HT1080 (cell line): Measurements from ENCODE around the gene ZER1. TPM values are rescaled to one million over a fixed set of nuclear protein-coding genes. Genes with fewer than 3 reads are reported as not detected.
"Not testable (repeated sequence)": the region's sequence is repeated elsewhere in the genome, so short reads cannot be mapped to it uniquely, and the experiment has no call there.

Experiments used
- DNase-seq: peaks from one replicate; pipeline ENCODE4 v3.0.0-alpha.2; 2015; ENCODE audit warnings: low read depth
- polyA plus RNA-seq, 2 experiments: library from polyadenylated mRNA; depleted of rRNA; stranded (reverse); fragments of >200 nt; gene quantifications; 2 replicates each; pipeline ENCODE4 v1.2.3, GENCODE V29; 2015
- total RNA-seq: library from RNA; depleted of rRNA; stranded (reverse); fragments of >200 nt; shearing (Covaris generic); gene quantifications from 2 replicates; pipeline ENCODE4 v1.2.3, GENCODE V29; 2014; rRNA removed

The ZER1 gene
- total RNA-seq: 6.6 and 12.3 TPM in 2 replicates
- 15.6 and 16.8 TPM in 2 replicates for polyA plus RNA-seq (2015; cell fraction: cytosol; rRNA removed)
- polyA plus RNA-seq (2015; cell fraction: nucleus; rRNA removed): 20.8 and 40.9 TPM in 2 replicates

DNA sequence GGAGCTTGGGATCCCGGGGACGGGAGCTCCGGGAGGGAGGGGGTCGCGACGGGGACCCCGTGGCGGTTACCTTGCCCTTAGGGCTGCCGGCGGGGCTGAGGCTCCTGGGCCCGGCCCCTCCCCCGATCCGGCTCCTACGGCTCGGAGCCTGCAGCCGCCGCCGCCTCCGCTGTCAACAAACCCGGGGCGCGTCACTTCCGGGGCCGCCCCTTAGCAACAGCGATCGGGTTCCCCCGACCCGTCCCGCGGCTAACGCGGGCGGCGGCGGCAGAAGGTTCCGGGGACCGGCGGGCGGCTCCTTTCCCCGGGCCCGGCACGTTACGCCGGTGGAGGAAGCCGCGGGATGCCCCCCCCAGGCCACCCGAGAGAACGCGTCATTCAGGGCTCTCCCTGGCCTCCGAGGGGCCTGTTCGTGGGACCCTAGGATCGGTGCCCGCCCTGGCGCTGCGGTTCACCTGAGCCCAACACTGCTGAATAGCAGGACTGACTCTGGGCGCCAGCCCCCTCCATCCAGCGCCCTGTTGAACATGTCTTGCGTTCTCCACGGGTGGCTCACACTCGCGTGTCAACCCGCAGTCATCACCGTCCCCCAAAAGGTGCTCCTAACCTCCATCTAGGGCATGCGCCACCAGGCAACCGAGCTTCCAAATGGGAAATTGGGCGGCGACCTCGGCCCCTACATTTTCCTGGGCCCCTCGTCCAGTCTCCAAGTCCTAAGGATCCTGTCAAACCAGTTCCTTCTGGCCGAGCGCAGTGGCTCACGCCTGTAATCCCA, at the start of gene ZER1:
ZER1 (minus strand) TSS at position 183 of the 775 bp plus-strand sequence. CDS start 16,362 bp downstream, outside the sequence.
- peak; percentile 83 for DNase-seq

DNA sequence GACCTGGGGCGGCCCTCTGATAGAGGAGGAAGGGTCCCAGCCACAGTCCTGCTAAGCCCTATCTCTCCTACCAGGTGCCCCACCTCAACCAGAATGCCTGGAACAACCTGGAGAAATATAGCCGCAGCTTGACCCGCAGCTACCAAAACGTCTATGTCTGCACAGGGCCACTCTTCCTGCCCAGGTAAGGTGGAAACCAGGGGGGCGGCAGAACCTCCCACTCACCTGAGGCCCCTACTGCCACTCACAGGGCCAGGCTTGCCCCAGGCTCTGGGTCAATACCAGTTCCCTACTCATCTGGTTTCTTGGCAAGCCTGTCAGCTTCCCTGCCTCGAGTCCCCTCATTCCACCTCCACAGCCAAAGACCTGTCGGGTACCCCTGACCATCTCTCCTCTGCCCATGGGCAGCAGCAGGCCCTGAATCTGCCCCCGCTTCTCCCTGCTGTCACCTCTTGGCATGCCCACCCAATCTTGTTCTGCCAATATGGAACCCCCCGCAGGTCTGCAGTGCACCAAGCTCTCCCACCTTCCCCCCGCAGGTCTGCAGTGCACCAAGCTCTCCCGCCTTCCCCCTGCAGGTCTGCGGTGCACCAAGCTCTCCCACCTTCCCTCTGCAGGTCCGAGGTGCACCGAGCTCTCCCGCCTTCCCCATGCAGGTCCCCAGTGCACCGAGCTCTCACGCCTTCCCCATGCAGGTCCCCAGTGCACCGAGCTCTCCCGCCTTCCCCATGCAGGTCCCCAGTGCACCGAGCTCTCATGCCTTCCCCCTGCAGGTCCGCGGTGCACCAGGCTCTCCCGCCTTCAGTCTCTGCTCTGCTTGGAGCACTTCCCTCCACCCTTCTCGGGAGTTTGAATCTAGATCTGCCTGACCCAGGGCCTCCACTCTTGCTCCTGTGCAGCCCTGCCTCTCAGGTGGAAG, 49.2 kb upstream of the ZER1 start:
- DNase-seq: no peak

DNA sequence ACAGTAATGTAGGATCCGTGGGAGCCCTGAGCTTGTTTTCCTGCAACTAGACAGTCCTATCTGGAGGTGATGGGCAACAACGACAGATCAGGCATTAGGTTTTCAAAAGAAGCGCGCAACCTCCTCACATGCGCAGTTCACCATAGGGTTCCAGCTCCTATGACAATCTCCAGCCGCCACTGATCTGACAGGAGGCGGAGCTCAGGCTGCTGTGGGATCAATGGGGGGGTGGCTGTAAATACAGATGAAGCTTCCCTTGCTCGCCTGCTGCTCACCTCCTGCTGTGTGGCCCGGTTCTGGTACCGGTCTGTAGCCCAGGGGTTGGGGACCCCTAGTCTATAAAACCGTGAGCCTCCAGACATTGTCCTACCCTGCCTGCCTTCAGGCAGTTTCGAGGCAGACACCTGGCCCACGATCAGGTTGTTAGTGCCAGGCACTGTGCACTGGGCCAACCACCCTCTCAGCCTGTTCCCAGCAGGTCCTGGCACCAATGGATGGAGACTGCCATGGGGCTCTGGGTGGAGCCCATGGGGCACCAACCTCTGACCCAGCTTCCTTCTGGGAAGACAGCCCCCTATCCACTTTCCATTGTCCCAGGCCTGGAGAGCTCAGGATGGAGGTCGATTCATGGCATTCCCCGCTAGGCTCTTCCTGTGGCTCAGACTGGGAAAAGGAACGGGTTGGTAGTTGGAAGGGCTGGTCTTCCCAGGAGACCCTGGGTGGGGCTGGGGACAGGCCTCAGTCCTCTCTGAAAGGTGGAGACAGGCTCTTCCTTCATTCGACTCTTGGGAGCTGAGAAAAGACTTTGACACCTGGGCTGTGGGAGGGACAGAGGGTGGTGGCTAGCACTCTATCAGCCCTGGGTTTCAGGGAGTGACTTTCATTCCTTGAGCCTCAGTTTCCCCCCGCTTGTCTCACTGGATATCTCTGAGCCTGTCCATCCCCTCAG, 48.3 kb upstream of the ZER1 start:
- no peak for DNase-seq

DNA sequence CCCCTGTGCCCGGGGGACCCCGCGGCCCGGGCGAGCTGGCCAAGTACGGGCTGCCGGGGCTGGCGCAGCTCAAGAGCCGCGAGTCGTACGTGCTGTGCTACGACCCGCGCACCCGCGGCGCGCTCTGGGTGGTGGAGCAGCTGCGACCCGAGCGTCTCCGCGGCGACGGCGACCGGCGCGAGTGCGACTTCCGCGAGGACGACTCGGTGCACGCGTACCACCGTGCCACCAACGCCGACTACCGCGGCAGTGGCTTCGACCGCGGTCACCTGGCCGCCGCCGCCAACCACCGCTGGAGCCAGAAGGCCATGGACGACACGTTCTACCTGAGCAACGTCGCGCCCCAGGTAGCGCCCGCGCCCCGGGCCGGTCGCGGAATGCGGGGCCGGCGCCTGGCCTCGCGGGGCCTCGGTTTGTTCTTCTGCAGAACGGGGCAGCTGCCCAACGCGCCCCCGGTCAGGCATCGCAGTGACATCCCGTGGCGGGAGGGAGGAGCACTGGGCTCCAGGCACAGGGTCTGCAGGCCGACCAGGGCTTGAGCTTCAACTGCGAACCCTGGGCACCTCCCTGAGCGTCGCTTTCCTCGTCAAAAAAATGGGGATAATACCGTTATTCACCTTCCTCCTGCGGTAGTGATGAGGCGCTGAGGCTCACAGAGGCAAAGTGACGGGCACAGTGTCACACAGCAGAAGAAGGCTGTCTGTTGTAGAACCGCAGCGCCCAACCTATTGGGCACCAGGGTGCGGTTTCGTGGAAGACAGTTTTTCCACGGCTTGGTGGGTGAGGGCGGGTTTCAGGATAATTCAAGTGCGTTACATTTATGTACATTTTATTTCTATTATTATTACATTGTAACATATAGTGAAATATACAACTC, 47.4 kb upstream of the ZER1 start:
- no peak for DNase-seq

DNA sequence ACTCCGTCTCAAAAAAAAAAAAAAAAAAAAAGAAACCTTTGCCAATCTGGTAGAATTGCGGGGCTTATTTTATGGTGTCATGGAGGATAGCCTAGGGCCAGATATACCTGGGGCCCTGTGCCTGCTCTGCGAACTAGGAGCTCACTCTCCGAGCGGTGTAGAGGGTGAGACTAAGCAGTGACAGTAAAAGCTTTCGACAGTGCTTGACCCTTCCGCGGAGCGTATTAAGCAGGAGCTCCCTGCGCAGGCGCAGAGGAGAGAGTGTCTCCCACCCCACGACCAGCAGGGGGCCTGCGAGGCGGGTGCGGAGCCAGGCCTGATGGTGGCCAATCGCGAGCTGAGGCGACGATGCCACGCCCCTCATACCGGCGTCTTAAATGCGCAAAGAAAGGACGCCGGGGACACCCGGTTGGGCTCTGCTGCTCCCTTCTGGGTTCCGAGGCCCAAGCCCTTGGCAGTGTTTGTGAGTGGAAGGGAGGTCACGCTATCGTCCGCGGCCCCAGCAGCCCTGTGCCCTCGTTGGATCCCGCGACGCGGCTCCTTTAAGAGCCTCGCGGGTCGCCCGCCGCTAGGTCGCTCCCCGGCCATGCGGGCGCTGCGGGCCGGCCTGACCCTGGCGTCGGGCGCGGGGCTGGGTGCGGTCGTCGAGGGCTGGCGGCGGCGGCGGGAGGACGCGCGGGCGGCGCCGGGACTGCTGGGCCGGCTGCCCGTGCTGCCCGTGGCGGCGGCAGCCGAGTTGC, 46.5 kb upstream of the ZER1 start, which contains the start of gene ENDOG:
ENDOG (plus strand) TSS at position 402 of the 740 bp plus-strand sequence; CDS start at position 587, 185 bp downstream.
- peak; percentile 93 for DNase-seq

DNA sequence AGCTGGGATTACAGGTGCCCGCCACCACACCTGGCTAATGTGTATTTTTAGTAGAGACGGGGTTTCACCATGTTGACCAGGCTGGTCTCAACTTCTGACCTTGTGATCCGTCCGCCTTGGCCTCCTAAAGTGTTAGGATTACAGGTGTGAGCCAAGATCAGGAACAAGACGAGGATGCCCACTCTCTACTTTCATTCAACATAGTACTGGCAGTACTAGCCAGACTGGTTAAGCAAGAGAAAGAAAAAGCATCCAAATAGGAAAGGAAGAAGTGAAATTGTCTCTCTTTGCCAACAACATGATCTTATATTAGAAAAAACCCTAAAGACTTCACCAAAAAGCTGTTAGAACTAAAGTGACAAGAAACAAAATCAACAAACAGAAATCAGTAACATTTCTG, 39.1 kb upstream of the ZER1 start:
- no peak for DNase-seq

DNA sequence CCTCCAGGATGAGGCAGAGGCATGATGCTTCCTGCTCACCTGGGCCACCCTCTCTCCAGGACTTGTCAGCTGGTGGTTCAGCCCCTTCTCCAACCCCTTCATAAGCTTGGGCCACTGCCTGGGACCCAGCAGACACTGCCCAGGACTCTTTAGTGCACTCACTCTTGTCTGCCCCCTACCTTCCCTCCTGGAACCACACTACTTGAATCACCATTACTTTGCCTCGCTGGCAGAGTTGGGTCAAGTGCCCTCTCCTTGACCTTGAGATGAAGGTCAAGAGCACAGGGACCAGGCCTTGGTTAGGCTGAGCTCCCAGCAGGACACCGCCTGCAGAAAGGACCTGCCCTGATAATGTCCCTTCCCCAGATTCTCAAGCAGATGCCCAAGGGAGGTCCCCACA, 38.1 kb upstream of the ZER1 start:
- DNase-seq: no peak

DNA sequence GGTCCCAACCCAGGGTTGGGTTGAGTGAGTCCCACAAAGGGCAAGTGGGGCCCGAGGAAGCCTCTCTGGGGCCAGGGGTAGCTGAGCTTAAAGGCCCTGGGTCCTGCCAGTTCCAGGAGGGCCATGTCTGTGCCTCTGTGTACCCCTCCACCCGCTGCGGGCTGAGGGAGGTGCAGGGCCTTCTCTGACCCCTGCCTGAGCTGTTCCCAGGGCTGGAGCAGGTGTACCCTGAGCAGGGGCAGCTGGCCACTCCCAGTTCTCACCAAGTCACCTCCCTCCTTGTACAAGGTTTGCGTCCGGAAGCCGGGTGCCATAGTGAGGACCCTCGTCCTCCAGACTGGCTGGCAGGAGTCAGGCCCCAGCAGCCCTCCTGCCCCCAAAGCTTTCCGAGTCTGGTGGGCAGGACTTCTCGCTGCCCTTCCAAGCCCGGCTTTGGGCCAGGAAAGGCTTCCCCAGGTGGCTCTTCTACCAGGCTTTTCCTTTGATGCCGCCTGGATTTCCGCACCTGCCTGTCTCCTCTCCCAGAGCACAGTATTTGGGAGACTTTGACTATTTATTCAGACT, 37.4 kb upstream of the ZER1 start:
- DNase-seq: no peak

DNA sequence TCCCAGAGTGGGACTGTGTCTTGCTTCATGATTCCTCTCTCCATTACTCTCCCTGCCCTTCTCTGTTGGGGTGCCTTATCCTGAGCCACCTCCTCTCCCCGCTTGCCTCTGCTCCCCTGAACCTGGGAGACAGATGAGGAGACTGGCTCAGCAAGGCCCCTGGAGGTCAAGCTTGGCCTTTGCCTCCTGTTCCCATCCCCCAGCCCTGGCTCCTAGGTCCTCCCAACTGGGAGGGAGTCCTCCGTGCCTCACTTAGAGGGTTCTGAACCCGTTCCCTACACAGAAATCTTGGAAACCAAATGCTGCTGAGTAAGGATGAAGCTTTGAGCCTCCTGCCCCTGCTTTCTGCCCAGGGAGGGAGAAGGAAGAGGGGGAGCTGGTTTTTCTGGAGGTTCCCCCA, 36.8 kb upstream of the ZER1 start:
- no peak for DNase-seq

DNA sequence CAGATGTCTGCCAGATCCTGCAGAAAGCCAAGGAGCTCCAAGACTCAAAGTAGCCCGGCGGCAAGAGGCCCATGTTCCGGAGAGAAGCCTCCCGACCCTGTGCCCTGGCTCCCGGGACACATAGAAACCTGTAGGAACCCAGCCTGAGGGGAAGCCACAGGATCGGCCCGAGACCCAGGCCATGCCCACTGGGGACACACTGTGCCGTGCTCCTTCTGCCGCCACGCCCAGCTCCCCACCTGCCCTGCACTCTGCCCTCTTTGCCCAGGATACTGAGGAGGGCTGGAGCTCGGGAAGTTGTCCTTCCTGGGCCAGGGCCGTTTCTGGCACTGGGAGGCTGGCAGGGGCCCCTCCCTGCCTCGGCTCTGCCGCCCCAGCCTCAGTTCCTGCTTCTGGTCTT, 36.1 kb upstream of the ZER1 start:
- DNase-seq: no peak

DNA sequence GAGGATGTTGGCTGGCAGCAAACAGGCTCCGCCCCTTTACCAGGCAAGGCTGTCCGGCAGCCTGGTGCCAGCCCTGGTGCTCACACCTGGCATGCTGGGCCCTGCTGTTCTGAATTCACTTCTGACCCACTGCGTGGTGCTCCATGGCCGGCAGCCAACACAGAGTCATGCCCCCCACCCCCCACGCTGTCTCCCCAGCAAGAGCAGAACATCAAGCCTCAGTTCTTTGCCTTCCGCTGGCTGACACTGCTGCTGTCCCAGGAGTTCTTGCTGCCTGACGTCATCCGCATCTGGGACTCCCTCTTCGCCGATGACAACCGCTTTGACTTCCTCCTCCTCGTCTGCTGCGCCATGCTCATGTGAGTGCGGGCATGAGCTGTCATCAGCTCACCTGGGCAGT, 33.9 kb upstream of the ZER1 start:
- no peak for DNase-seq

DNA sequence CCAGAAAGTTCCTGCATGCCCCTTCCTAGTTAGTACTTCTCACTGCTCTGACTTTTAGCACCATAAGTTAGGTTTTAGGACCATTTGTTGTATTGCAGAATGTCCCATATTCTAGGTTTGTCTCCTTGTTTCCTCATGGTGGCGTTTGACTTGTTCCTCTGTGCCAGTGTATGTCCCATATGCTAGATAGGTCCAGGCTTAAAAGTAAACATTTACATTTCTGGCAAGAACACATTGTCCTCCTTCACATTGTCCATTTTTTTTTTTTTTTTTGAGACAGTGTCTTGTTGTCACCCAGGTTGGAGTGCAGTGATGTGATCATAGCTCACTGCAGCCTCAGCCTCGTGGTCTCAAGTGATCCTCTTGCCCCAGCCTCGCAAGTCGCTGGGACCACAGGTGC, 30.8 kb upstream of the ZER1 start:
- no peak for DNase-seq

DNA sequence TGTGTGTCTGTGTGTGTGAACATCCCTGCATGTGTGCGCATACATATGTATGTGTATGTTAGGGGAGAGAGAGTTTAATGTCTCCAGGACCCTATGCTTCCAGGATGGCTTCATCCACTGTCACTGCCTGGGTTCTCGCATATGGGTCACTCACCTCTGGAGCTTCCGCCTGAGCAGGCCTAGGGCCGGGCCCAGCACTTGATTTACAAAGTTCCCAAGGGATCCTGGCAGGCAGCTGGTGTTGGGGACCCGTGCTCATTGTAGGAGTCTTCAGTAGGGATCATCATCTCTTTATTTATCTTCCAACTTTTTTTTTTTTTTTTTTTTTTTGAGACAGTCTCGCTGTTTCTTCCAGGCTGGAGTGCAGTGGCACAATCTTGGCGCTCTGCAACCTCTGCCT, 28.3 kb upstream of the ZER1 start:
- DNase-seq: no peak

DNA sequence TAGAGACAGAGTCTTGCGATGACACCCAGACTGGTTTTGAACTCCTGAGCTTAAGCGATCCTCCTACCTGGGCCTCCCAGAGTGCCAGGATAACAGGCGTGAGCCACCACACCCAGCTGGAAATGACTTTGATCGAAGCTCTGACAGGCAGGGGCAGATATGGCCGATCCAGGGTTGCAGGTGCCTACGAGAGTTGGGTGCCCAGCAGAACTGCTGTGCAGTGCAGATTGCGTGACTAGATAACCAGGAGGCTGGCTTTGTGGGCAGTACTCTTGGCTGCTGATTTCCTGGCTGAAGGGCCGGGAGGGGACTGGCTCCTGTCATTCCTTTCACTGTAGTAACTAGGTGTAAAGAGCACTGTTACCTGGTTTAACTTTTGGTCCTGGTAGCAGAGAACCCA, 27.2 kb upstream of the ZER1 start:
- DNase-seq: no peak

DNA sequence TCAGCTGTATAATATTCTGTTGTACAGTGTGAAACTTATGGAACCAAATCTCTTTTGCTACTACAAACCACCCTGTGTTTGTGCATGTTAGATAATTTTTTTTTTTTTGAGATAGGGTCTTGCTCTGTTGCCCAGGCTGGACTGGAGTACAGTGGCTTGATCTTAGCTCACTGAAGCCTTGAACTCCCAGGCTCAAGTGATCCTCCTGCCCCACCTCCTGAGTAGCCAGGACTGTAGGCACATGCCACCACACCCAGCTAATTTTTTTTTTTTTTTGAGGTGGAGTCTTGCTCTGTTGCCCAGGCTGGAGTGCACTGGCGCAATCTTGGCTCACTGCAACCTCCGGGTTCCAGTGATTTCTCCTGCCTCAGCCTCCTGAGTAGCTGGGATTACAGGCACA, 23.2 kb upstream of the ZER1 start:
- DNase-seq: not testable (repeated sequence)

DNA sequence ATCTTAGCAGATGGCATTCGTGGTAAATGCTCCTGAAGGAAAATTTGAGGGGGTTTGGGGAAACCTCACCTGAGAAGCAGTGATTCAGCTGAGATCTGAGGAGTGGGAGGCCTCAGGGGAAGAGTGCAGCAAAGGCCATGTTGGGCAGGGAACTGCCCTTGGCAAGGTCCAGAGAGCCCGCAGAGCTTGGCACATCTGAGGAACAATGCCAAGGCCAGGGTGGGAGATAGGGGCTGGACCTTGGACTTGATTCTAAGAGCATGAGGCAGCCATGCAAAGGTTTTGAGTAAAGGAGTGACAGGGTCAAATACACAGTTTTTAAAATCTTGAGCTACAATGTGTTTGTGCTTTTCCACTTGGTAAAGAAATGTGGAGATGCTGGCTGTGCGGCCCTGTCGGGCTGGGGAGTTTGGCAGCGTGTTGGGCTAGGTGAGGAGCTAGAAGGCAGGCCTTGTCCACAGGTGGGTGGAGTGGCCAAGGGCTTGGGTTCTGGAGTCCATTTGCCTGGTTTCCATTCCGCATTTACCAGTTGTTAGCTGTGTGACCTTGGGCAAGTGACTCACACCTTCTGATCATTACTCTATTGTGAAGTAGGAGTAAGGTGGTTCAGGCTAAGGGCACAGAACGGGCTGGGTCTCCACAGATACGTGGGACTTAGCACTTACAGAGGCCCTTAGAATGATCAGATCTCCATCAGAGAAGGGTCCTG, 21.4 kb upstream of the ZER1 start:
- no peak for DNase-seq

DNA sequence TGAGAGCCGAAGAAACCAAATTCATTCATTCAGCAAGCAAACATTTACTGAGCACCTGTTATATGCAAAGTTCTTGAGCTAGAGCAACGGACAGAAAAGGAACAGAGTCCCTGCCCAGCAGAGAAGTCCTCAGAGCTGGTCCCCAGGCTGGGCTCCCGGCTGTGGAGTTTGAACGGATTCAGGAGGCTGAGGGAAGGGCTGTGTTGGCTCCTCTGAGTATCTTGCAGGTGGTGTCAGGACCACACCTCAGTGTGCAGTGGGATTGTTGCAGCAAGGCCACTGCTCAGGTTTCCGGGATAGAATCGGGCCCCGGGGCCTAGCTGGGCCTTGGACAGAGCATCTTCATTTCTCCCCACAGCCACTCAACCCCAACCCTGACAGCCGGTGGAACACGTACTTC, 20.4 kb upstream of the ZER1 start:
- no peak for DNase-seq

DNA sequence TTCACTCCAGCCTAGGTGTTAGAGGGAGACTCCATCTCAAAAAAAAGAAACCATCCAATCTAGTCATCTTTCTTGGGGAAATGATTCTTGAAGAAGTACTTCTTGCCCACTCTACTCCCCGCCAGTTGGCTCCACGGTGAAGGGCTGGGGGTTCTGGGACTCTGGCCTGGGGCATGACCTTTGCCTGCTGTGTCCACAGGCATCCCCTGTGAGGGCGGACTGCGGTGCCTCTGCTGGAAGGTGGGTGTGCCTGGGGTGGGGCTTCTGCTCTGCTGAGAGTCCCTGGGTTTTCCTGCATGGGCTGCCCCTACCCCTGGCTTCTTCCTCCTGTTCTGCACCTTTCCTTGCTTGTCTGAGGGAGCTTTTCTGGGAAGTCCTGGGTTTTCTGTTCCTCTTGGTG, 18.8 kb upstream of the ZER1 start:
- DNase-seq: no peak
